PFSK-1 (cell line): Measurements from ENCODE around the gene APOL1.

ENCODE experiments used
- FOXP2 ChIP-seq: optimal IDR thresholded peaks from 2 replicates; pipeline ENCODE3; 2011; ENCODE audit warnings: borderline replicate concordance, control low read depth, inconsistent platforms; ENCODE audit not compliant: insufficient read depth; ENCODE audit errors: extremely low read length, extremely low read depth
- POLR2AphosphoS5 ChIP-seq: IDR thresholded peaks from 2 replicates; pipeline ENCODE4 v1.6.1; 2012; ENCODE audit warnings: low read depth, mild to moderate bottlenecking, control low read depth, low read length, moderate library complexity
- SIN3A ChIP-seq: IDR thresholded peaks from 2 replicates; pipeline ENCODE4 v1.6.1; 2012; ENCODE audit warnings: mild to moderate bottlenecking, low read length, moderate library complexity, borderline replicate concordance; ENCODE audit not compliant: insufficient read depth
- TAF1 ChIP-seq: IDR thresholded peaks from 2 replicates; pipeline ENCODE4 v1.6.1; 2012; ENCODE audit warnings: low read length, control low read depth, borderline replicate concordance; ENCODE audit not compliant: insufficient read depth
- TF ChIP-seq, protein P1 (sequence below), 2 experiments: IDR thresholded peaks; 2 replicates each; pipeline versions ENCODE4 v1.6.1 to v1.8.0; 2011 to 2012; ENCODE audit warnings: low read depth in 2 of 2, low read length in 2 of 2, control low read depth in 1 of 2, inconsistent platforms in 1 of 2, mild to moderate bottlenecking in 1 of 2, moderate library complexity in 1 of 2; ENCODE audit not compliant: insufficient read depth in 1 of 2

The APOL1 gene

DNA sequence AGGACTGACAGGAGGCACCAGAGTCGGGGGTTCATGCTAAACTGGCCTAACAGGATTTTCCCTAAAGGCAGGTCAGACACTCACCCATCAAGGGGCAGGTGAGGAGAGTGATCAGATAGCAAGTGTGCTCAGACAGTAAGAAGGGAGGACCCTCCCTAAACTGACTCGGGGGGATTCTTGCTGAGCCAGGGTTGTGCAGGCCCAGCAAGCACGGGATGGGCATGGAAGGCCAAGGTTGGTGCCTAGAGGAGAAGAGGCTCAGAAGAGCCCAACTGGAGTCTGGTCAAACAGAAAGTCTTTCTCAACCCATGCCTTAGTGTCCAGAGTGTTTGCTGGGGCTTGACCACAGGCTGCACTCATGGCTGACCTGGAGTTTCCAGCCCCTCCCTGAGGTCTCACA lies 6.2 kb upstream of the APOL1 start:
- no peak for TF ChIP-seq FOXP2
- no peak for TF ChIP-seq SIN3A
- TF ChIP-seq TAF1: no peak
- TF ChIP-seq, protein P1, sequence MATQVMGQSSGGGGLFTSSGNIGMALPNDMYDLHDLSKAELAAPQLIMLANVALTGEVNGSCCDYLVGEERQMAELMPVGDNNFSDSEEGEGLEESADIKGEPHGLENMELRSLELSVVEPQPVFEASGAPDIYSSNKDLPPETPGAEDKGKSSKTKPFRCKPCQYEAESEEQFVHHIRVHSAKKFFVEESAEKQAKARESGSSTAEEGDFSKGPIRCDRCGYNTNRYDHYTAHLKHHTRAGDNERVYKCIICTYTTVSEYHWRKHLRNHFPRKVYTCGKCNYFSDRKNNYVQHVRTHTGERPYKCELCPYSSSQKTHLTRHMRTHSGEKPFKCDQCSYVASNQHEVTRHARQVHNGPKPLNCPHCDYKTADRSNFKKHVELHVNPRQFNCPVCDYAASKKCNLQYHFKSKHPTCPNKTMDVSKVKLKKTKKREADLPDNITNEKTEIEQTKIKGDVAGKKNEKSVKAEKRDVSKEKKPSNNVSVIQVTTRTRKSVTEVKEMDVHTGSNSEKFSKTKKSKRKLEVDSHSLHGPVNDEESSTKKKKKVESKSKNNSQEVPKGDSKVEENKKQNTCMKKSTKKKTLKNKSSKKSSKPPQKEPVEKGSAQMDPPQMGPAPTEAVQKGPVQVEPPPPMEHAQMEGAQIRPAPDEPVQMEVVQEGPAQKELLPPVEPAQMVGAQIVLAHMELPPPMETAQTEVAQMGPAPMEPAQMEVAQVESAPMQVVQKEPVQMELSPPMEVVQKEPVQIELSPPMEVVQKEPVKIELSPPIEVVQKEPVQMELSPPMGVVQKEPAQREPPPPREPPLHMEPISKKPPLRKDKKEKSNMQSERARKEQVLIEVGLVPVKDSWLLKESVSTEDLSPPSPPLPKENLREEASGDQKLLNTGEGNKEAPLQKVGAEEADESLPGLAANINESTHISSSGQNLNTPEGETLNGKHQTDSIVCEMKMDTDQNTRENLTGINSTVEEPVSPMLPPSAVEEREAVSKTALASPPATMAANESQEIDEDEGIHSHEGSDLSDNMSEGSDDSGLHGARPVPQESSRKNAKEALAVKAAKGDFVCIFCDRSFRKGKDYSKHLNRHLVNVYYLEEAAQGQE (IDR thresholded peaks at IDR 0.05; ENCODE audit: insufficient read depth in 1 of 2, low read depth in 2 of 2, low read length in 2 of 2): no peak
- no peak for TF ChIP-seq POLR2AphosphoS5

DNA sequence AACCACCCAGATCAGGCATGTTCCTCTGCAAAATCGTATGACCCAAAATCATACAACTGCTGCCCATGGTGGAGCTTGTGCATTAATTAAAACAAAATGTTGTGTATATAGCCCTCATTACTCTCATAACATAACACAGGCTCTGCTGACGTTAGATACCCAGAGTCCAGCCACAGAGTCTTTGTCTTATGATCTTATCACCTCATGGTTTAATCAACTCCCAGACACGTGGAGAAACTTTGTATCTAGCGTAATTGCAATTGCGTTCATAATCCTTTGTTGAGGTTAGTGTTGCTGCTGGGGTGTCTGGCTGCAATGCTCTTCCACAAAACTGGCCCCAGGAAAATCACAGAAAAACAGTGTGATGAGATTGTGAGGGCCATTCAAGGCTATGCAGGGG lies 5.0 kb upstream of the APOL1 start:
- TF ChIP-seq, protein P1 (IDR thresholded peaks at IDR 0.05; ENCODE audit: insufficient read depth in 1 of 2, low read depth in 2 of 2, low read length in 2 of 2): no peak
- TF ChIP-seq POLR2AphosphoS5 (no peak), TAF1 (no peak), FOXP2 (no peak), SIN3A (no peak)

DNA sequence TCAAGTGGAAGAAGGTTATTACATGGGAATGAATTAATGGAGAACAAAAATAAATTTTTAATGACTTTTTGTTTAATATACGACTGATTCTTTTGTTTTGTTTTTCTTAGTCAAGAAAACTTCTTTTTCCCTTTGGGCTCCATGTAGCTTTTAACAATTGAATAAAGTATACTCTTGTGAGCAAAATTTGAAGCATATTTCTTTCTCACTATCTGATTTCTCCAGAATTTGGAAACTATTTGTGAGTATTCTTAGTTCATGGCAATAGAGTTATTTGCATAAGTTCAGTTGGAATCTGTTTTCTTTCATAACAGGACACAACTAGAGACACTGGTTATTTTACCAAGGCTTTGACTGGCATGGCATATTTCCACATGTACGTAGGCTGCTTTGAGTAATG lies 3.8 kb upstream of the APOL1 start:
- TF ChIP-seq FOXP2 (no peak), POLR2AphosphoS5 (no peak), SIN3A (no peak), TAF1 (no peak)
- TF ChIP-seq, protein P1 (IDR thresholded peaks at IDR 0.05; ENCODE audit: insufficient read depth in 1 of 2, low read depth in 2 of 2, low read length in 2 of 2): no peak

DNA sequence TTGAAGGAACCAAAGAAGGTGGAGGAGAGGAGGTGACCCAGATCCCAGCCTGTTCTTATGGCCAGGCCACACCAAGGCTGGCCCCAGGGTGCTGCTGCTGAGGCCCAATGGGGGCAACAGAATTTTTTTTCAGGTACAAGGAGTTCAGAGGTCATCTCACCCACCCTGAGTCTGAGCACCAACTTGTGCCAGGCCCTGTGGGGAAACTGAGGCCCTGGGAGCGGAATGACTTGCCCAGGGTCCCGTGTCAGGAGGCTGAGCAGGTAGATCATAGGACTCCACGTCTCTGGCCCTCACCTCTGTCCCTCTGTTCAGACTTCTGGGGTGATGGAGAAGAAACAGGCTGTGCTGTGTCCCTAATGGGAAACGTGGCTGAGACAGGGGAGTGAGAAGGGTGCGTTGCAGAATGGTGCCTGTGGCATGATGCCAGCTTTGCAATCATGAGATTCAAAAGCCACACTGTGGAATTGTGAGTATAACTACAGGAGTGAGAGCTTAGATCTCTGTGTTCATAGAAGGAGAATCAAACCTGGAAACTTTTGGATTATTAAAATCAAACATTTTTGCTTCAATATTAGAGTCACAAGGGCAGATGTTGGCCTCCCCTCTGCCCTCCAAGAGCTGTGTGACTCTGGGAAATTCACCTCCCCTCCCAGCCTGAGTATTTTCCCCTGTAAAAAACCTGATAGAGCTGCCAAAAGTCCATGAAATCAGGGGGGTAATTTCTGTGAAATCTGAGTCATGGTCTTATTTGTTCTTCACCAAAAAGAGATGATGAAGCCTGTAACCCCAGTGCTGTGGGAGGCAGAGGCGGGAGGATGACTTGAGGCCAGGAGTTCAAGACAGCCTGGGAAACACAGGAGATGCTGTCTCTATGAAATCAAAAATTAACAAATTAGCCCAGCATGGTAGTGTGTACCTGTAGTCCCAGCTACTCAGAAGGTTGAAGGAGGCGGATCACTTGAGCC lies 874 bp downstream of the APOL1 start:
- no peak for TF ChIP-seq POLR2AphosphoS5
- TF ChIP-seq, protein P1 (IDR thresholded peaks at IDR 0.05; ENCODE audit: insufficient read depth in 1 of 2, low read depth in 2 of 2, low read length in 2 of 2): no peak
- TF ChIP-seq SIN3A: no peak
- no peak for TF ChIP-seq FOXP2
- no peak for TF ChIP-seq TAF1

DNA sequence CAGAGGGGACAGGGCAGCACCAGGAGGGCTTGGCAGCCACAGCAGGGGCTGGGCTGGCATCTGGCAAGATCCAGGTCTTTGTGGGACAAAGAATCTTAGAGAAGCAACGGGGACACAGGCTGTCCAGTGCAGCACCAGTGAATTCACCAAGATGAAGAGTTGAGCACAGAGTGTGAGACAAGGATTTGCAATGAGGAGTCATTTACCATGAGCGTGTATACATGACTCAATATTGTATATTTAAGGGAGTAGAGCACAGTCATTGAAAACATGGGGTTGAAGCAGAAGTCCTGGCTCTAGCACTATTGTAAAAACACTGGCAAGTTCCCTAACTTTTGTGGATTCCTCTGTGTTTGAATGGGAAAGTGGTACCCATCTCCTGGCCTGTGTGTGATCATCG lies 3.5 kb downstream of the APOL1 start:
- TF ChIP-seq TAF1 (no peak), POLR2AphosphoS5 (no peak), SIN3A (no peak), FOXP2 (no peak)
- TF ChIP-seq, protein P1 (IDR thresholded peaks at IDR 0.05; ENCODE audit: insufficient read depth in 1 of 2, low read depth in 2 of 2, low read length in 2 of 2): no peak
